ENCODE measurements around the gene ARMC12. TPM values are rescaled to one million over a fixed set of nuclear protein-coding genes. Genes with fewer than 3 reads are reported as not detected.

The ARMC12 gene
- total and polyA plus RNA-seq, 2 of the 13 experiments (the other 11 are each of a cell fraction or from before 2014, with no cell fraction given), result 1.3 TPM; not detected in 1

DNA sequence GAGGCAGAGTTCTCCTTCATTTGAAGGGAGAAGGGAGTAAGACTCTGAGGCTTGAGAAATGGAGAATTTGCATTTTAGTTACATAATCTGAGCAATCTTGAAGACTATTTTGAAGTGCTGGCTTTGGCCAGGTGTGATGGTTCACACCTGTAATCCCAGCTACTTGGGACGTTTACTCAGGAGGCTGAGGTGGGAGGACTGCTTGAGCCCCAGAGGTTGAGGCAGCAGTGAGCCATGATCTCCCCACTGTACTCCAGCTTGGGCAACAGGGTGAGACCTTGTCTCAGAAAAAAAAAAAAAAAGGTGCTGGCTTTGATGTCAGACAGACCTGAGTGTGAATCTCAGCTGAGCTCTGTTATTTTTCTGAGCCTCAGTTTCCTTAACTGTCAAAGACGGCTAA is 12.4 kb upstream of the ARMC12 start:
- in situ Hi-C loops (cut with HindIII; ENCODE audit: extremely low pct_ligation_motif_present, low pct_unique_long_range_greater_than_20kb) (no loop called here), intact Hi-C loops (cut with micrococcal nuclease; ENCODE audit: unreplicated experiment) (no loop called here)
- Histone ChIP-seq H4K20me1 (ENCODE audit: insufficient read depth, low read length) (no peaks in the 10 kb centered on the region), H3K4me1 (ENCODE audit: insufficient read depth, low read length) (peaks cover 81% of the 10 kb centered on the region), H2AFZ (ENCODE audit: low read length) (no peak overlapping the region), H3K4me3 (replicated peaks in 1 of 3; ENCODE audit: insufficient read depth in 1 of 3, low read depth in 2 of 3, low read length in 3 of 3) (no peak overlapping the region), H3K27me3 (ENCODE audit: control insufficient read depth in 1 of 2, insufficient read depth in 2 of 2, low read length in 2 of 2) (no peaks in the 10 kb centered on the region; a peak in 1 of 5 replicates), H3K4me2 (ENCODE audit: low read depth, low read length) (no peak overlapping the region), H3K9ac (ENCODE audit: insufficient read depth, low read depth, low read length) (no peak overlapping the region), H3K79me2 (ENCODE audit: insufficient read depth, low read length) (no peaks in the 10 kb centered on the region), H3K27ac (ENCODE audit: extremely low read length, insufficient read depth, low read length) (no peak overlapping the region), H3K9me3 (ENCODE audit: low read length) (no peaks in the 10 kb centered on the region), H3K36me3 (replicated peaks in 1 of 2; ENCODE audit: control insufficient read depth in 1 of 2, insufficient read depth in 2 of 2, low read length in 2 of 2) (no peaks in the 10 kb centered on the region)
- FAIRE-seq (no peak), ATAC-seq (no peak), DNase-seq (ENCODE audit: low spot score) (no peak)
- TF ChIP-seq, protein P1, sequence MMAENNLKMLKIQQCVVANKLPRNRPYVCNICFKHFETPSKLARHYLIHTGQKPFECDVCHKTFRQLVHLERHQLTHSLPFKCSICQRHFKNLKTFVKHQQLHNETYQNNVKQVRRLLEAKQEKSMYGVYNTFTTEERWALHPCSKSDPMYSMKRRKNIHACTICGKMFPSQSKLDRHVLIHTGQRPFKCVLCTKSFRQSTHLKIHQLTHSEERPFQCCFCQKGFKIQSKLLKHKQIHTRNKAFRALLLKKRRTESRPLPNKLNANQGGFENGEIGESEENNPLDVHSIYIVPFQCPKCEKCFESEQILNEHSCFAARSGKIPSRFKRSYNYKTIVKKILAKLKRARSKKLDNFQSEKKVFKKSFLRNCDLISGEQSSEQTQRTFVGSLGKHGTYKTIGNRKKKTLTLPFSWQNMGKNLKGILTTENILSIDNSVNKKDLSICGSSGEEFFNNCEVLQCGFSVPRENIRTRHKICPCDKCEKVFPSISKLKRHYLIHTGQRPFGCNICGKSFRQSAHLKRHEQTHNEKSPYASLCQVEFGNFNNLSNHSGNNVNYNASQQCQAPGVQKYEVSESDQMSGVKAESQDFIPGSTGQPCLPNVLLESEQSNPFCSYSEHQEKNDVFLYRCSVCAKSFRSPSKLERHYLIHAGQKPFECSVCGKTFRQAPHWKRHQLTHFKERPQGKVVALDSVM (CRISPR knock-in tag; IDR thresholded peaks at IDR 0.05), result peak; percentile 92
- TF ChIP-seq, protein P2, sequence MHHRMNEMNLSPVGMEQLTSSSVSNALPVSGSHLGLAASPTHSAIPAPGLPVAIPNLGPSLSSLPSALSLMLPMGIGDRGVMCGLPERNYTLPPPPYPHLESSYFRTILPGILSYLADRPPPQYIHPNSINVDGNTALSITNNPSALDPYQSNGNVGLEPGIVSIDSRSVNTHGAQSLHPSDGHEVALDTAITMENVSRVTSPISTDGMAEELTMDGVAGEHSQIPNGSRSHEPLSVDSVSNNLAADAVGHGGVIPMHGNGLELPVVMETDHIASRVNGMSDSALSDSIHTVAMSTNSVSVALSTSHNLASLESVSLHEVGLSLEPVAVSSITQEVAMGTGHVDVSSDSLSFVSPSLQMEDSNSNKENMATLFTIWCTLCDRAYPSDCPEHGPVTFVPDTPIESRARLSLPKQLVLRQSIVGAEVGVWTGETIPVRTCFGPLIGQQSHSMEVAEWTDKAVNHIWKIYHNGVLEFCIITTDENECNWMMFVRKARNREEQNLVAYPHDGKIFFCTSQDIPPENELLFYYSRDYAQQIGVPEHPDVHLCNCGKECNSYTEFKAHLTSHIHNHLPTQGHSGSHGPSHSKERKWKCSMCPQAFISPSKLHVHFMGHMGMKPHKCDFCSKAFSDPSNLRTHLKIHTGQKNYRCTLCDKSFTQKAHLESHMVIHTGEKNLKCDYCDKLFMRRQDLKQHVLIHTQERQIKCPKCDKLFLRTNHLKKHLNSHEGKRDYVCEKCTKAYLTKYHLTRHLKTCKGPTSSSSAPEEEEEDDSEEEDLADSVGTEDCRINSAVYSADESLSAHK (CRISPR knock-in tag; IDR thresholded peaks at IDR 0.05; ENCODE audit: borderline replicate concordance), result no peak
- TF ChIP-seq ZMYM3 (CRISPR knock-in tag; IDR thresholded peaks at IDR 0.05), result 0 out of 2 replicates have a peak, but pooled peaks have one; percentile 31
- BruUV-seq (replicated peaks), result no TSS peak
- CTCF ChIA-PET (ENCODE audit: low intra/inter-chr PET ratio, low total read pairs), result no interaction called here
- 37% methylated on average over 2 of the region's 2 CpGs for WGBS (ENCODE audit: low lambda C conversion rate)
- POLR2A ChIA-PET, result no interaction called here

Data from HepG2 (cell line).